ENCODE results near the gene NAT9.

Gene NAT9

GRCh38 chr17:74729368-74729767 lies 46.8 kb downstream of the NAT9 start:
- no peak for TF ChIP-seq POLR2A (IDR thresholded peaks at IDR 0.05; ENCODE audit: low read depth, low read length)
- TF ChIP-seq POLR2AphosphoS5 (IDR thresholded peaks at IDR 0.05; ENCODE audit: low read depth, low read length) = no peak
- no peak for TF ChIP-seq TAF1 (IDR thresholded peaks at IDR 0.05; ENCODE audit: borderline replicate concordance, low read depth, low read length)
- FAIRE-seq (no peak), DNase-seq (ENCODE audit: insufficient read length) (no peak)

GRCh38 chr17:74728702-74729075 lies 47.5 kb downstream of the NAT9 start:
- DNase-seq (ENCODE audit: insufficient read length) = no peak
- no peak for TF ChIP-seq TAF1 (IDR thresholded peaks at IDR 0.05; ENCODE audit: borderline replicate concordance, low read depth, low read length)
- TF ChIP-seq POLR2A (IDR thresholded peaks at IDR 0.05; ENCODE audit: low read depth, low read length) = no peak
- TF ChIP-seq POLR2AphosphoS5 (IDR thresholded peaks at IDR 0.05; ENCODE audit: low read depth, low read length) = no peak
- no peak for FAIRE-seq

GRCh38 chr17:74728033-74728701 lies 48.0 kb downstream of the NAT9 start:
- TF ChIP-seq POLR2A (IDR thresholded peaks at IDR 0.05; ENCODE audit: low read depth, low read length) (no peak), TAF1 (IDR thresholded peaks at IDR 0.05; ENCODE audit: borderline replicate concordance, low read depth, low read length) (no peak), POLR2AphosphoS5 (IDR thresholded peaks at IDR 0.05; ENCODE audit: low read depth, low read length) (no peak)
- DNase-seq (ENCODE audit: insufficient read length) = no peak
- no peak for FAIRE-seq

- DNase-seq (ENCODE audit: insufficient read length) = no peak
- no peak for FAIRE-seq
- TF ChIP-seq TAF1 (IDR thresholded peaks at IDR 0.05; ENCODE audit: borderline replicate concordance, low read depth, low read length) (no peak), POLR2A (IDR thresholded peaks at IDR 0.05; ENCODE audit: low read depth, low read length) (no peak), POLR2AphosphoS5 (IDR thresholded peaks at IDR 0.05; ENCODE audit: low read depth, low read length) (no peak)
Observed at GRCh38 chr17:74725111-74725510, 51.0 kb downstream of the NAT9 start.

- TF ChIP-seq TAF1 (IDR thresholded peaks at IDR 0.05; ENCODE audit: borderline replicate concordance, low read depth, low read length) (no peak), POLR2A (IDR thresholded peaks at IDR 0.05; ENCODE audit: low read depth, low read length) (no peak), POLR2AphosphoS5 (IDR thresholded peaks at IDR 0.05; ENCODE audit: low read depth, low read length) (no peak)
- DNase-seq (ENCODE audit: insufficient read length) = no peak
- no peak for FAIRE-seq
Observed at GRCh38 chr17:74723891-74724290, 52.3 kb downstream of the NAT9 start.

GRCh38 chr17:74722782-74723181 lies 53.4 kb downstream of the NAT9 start:
- FAIRE-seq (no peak), DNase-seq (ENCODE audit: insufficient read length) (no peak)
- TF ChIP-seq POLR2A (IDR thresholded peaks at IDR 0.05; ENCODE audit: low read depth, low read length) (no peak), TAF1 (IDR thresholded peaks at IDR 0.05; ENCODE audit: borderline replicate concordance, low read depth, low read length) (no peak), POLR2AphosphoS5 (IDR thresholded peaks at IDR 0.05; ENCODE audit: low read depth, low read length) (no peak)
